Femur (tissue), 1 donor: Measurements from ENCODE around the gene ECEL1.
A peak's percentile ranks its signal among the peaks of the same experiment; 100 is the strongest.

Experiments
- DNase-seq: peaks from one replicate; pipeline ENCODE4 v3.0.0-alpha.2; 2017

ECEL1 gene

GRCh38 chr2:232496501-232497270 is 9.1 kb upstream of the ECEL1 start:
- DNase-seq, result no peak

- DNase-seq, result no peak
These were observed 7.7 kb upstream of the ECEL1 start for GRCh38 chr2:232495292-232495691.

GRCh38 chr2:232494542-232494941 is 6.9 kb upstream of the ECEL1 start:
- no peak for DNase-seq

GRCh38 chr2:232493701-232494474 is 6.3 kb upstream of the ECEL1 start:
- DNase-seq, result no peak

- DNase-seq, result no peak
These were observed 5.5 kb upstream of the ECEL1 start for GRCh38 chr2:232492963-232493700.

GRCh38 chr2:232492236-232492848 is 4.7 kb upstream of the ECEL1 start:
- DNase-seq, result no peak

GRCh38 chr2:232491139-232491780 is 3.6 kb upstream of the ECEL1 start:
- DNase-seq, result no peak

- DNase-seq, result no peak
These were observed 2.8 kb upstream of the ECEL1 start for GRCh38 chr2:232490221-232491138.

GRCh38 chr2:232489516-232490220 is 2.0 kb upstream of the ECEL1 start:
- DNase-seq, result no peak

- DNase-seq, result no peak
These were observed 1.2 kb upstream of the ECEL1 start for GRCh38 chr2:232488721-232489300.

- no peak for DNase-seq
These were observed 570 bp upstream of the ECEL1 start for GRCh38 chr2:232488097-232488711.

GRCh38 chr2:232486558-232487384 is 863 bp downstream of the ECEL1 start:
- DNase-seq, result no peak

- no peak for DNase-seq
These were observed 1.7 kb downstream of the ECEL1 start for GRCh38 chr2:232485757-232486557.

- peak; percentile 14 for DNase-seq
These were observed 2.3 kb downstream of the ECEL1 start for GRCh38 chr2:232485348-232485756.

GRCh38 chr2:232484628-232485347 is 2.8 kb downstream of the ECEL1 start:
- DNase-seq, result no peak

GRCh38 chr2:232483923-232484627 is 3.6 kb downstream of the ECEL1 start:
- no peak for DNase-seq
